ENCODE data around the gene DCAF11. TPM values are rescaled to one million over a fixed set of nuclear protein-coding genes. Genes with fewer than 3 reads are reported as not detected.

Gene DCAF11
- total and polyA plus RNA-seq, 2 of the 13 experiments (the other 11 are each of a cell fraction or from before 2014, with no cell fraction given) = 150 to 257 TPM

- TF ChIP-seq ZNF660 (CRISPR knock-in tag; IDR thresholded peaks at IDR 0.05; ENCODE audit: borderline replicate concordance, low read depth) (0 out of 2 replicates have a peak, but pooled peaks have one; percentile 85), ZSCAN30 (CRISPR knock-in tag; IDR thresholded peaks at IDR 0.05) (no peak), NR3C1 (CRISPR knock-in tag; IDR thresholded peaks at IDR 0.05) (no peak), ELF3 (CRISPR knock-in tag; IDR thresholded peaks at IDR 0.05) (no peak), ZBTB21 (CRISPR knock-in tag; IDR thresholded peaks at IDR 0.05) (0 out of 2 replicates have a peak, but pooled peaks have one; percentile 14), AGO1 (IDR thresholded peaks at IDR 0.05; ENCODE audit: low read depth, low read length, poor library complexity, severe bottlenecking) (no peak), HNRNPLL (IDR thresholded peaks at IDR 0.05; ENCODE audit: low read depth, low read length, poor library complexity, severe bottlenecking) (no peak), ATF3 (CRISPR knock-in tag; IDR thresholded peaks at IDR 0.05) (0 out of 2 replicates have a peak, but pooled peaks have one; percentile 6), ZHX1 (CRISPR knock-in tag; IDR thresholded peaks at IDR 0.05; ENCODE audit: low read depth) (no peak), THAP9 (CRISPR knock-in tag; IDR thresholded peaks at IDR 0.05; ENCODE audit: borderline replicate concordance) (peak; percentile 2; the same call in 1 of the 2 replicates), RAD21 (CRISPR knock-in tag; IDR thresholded peaks at IDR 0.05) (no peak), ZNF607 (CRISPR knock-in tag; IDR thresholded peaks at IDR 0.05; ENCODE audit: borderline replicate concordance) (no peak), ZBTB42 (CRISPR knock-in tag; IDR thresholded peaks at IDR 0.05) (no peak), ZNF256 (CRISPR knock-in tag; conservative IDR thresholded peaks at IDR 0.05) (no peak), NBN (conservative IDR thresholded peaks at IDR 0.05) (0 out of 2 replicates have a peak, but pooled peaks have one; percentile 55), ZNF879 (CRISPR knock-in tag; IDR thresholded peaks at IDR 0.05) (peak; percentile 77; the same call in 1 of the 2 replicates), ZFX (CRISPR knock-in tag; IDR thresholded peaks at IDR 0.05; ENCODE audit: low read depth) (no peak), CBX5 (CRISPR knock-in tag; IDR thresholded peaks at IDR 0.05; ENCODE audit: borderline replicate concordance) (peak; percentile 17; the same call in 1 of the 2 replicates)
Observed at GRCh38 chr14:24136684-24137528, 22.3 kb downstream of the DCAF11 start (continued).
